GM23338 (cell line): Measurements from ENCODE around the gene TPK1. TPM values are rescaled to one million over a fixed set of nuclear protein-coding genes. Genes with fewer than 3 reads are reported as not detected.

Experiments used
- ATAC-seq: fragments of 200-7000 bp; cut with Tn5 transposase; 3 replicates; pipeline ENCODE4 v1.9.1; 2020
- DNase-seq: peaks from one replicate; pipeline ENCODE4 v3.0.0-alpha.2; 2015; ENCODE audit warnings: low spot score
- H2AFZ ChIP-seq: fragments of 200-600 bp; sonication (generic); 2 replicates; pipeline ENCODE4 v1.8.0; 2016; ENCODE audit warnings: antibody characterized with exemption, mild to moderate bottlenecking, moderate library complexity
- H3F3A ChIP-seq: fragments of 200-600 bp; sonication (generic); replicated peaks from 2 replicates; pipeline ENCODE4 v1.8.0; 2017; ENCODE audit warnings: antibody characterized with exemption, mixed run types, low read depth
- H3K27ac ChIP-seq: fragments of 200-600 bp; sonication (generic); 2 replicates; pipeline ENCODE4 v1.6.1; 2016; ENCODE audit warnings: low read depth
- H3K27me3 ChIP-seq: fragments of 200-600 bp; sonication (generic); 2 replicates; pipeline ENCODE4 v1.8.0; 2016; ENCODE audit warnings: mild to moderate bottlenecking, mixed run types, moderate library complexity; ENCODE audit not compliant: insufficient read depth
- H3K36me3 ChIP-seq: fragments of 200-600 bp; sonication (generic); 2 replicates; pipeline ENCODE4 v1.8.0; 2016; ENCODE audit warnings: mild to moderate bottlenecking; ENCODE audit not compliant: insufficient read depth
- H3K4me1 ChIP-seq: fragments of 200-600 bp; sonication (generic); 2 replicates; pipeline ENCODE4 v1.8.0; 2016; ENCODE audit warnings: mild to moderate bottlenecking, moderate library complexity; ENCODE audit not compliant: insufficient read depth
- H3K4me2 ChIP-seq: fragments of 200-600 bp; sonication (generic); 2 replicates; pipeline ENCODE4 v1.7.1; 2017; ENCODE audit warnings: mixed run types
- H3K4me3 ChIP-seq: fragments of 200-600 bp; sonication (generic); 2 replicates; pipeline ENCODE4 v1.6.1; 2016; ENCODE audit warnings: mixed run types
- H3K79me2 ChIP-seq: fragments of 200-600 bp; sonication (generic); replicated peaks from 2 replicates; pipeline ENCODE4 v1.8.0; 2017; ENCODE audit warnings: mild to moderate bottlenecking; ENCODE audit not compliant: insufficient read depth
- H3K9me2 ChIP-seq: fragments of 200-600 bp; sonication (generic); 2 replicates; pipeline ENCODE4 v1.8.0; 2017; ENCODE audit not compliant: insufficient read depth
- H4K20me1 ChIP-seq: fragments of 200-600 bp; sonication (generic); replicated peaks from 2 replicates; pipeline ENCODE4 v1.8.0; 2017; ENCODE audit warnings: mild to moderate bottlenecking; ENCODE audit not compliant: insufficient read depth
- H3K27ac Mint-ChIP-seq: 2 replicates; pipeline ENCODE4 v1.8.0; 2020; ENCODE audit warnings: inconsistent platforms, mild to moderate bottlenecking, moderate library complexity, mixed read lengths
- H3K27me3 Mint-ChIP-seq: 3 replicates; pipeline ENCODE4 v1.8.0; 2022; ENCODE audit warnings: low read depth, mild to moderate bottlenecking, moderate library complexity, mixed read lengths, inconsistent platforms; ENCODE audit not compliant: insufficient read depth, poor library complexity
- H3K36me3 Mint-ChIP-seq: 3 replicates; pipeline ENCODE4 v1.8.0; 2021; ENCODE audit warnings: low read depth, mild to moderate bottlenecking, inconsistent platforms, moderate library complexity, mixed read lengths
- H3K4me1 Mint-ChIP-seq: 3 replicates; pipeline ENCODE4 v1.8.0; 2020; ENCODE audit warnings: mild to moderate bottlenecking, inconsistent platforms, mixed read lengths
- H3K4me3 Mint-ChIP-seq: 3 replicates; pipeline ENCODE4 v1.8.0; 2021; ENCODE audit warnings: moderate library complexity, mild to moderate bottlenecking, inconsistent platforms, mixed read lengths
- H3K9me3 Mint-ChIP-seq: 3 replicates; pipeline ENCODE4 v1.8.0; 2020; ENCODE audit warnings: moderate library complexity, mild to moderate bottlenecking, inconsistent platforms, mixed read lengths
- CREB1 ChIP-seq: fragments of 250-450 bp; sonication (Bioruptor Pico); IDR thresholded peaks from 2 replicates; pipeline ENCODE4 v1.5.0; 2020; ENCODE audit warnings: low read depth, mild to moderate bottlenecking, moderate library complexity
- EZH2phosphoT487 ChIP-seq: fragments of 200-600 bp; sonication (generic); IDR thresholded peaks from one replicate; pipeline ENCODE4 v1.8.1; 2018; ENCODE audit warnings: antibody characterized with exemption; ENCODE audit not compliant: unreplicated experiment
- NANOG ChIP-seq: IDR thresholded peaks from 2 replicates; pipeline ENCODE4 v1.6.1; 2016; ENCODE audit warnings: antibody characterized with exemption, borderline replicate concordance
- POLR2AphosphoS5 ChIP-seq: IDR thresholded peaks from 2 replicates; pipeline ENCODE4 v1.6.1; 2016; ENCODE audit warnings: antibody characterized with exemption, low read depth
- STAT1 ChIP-seq: IDR thresholded peaks from one replicate; pipeline ENCODE4 v1.6.1; 2016; ENCODE audit warnings: antibody characterized with exemption; ENCODE audit not compliant: unreplicated experiment
- ZNF114 ChIP-seq: fragments of 250-450 bp; sonication (Bioruptor Pico); IDR thresholded peaks from 2 replicates; pipeline ENCODE4 v1.5.0; 2020; ENCODE audit warnings: mild to moderate bottlenecking, moderate library complexity
- ZNF331 ChIP-seq: fragments of 250-450 bp; sonication (Bioruptor Pico); IDR thresholded peaks from 2 replicates; pipeline ENCODE4 v1.5.0; 2020; ENCODE audit warnings: low read depth, mild to moderate bottlenecking, moderate library complexity
- polyA plus RNA-seq: library from polyadenylated mRNA; unstranded; fragments of >200 nt; fragmentation: Nextera tagmentation; extraction: Ambion mirVana; gene quantifications from 2 replicates; pipeline ENCODE4 v1.2.1, GENCODE V29; 2016
- total RNA-seq: library from RNA; depleted of rRNA; stranded (reverse); fragments of >200 nt; shearing (Covaris generic); gene quantifications from 2 replicates; pipeline ENCODE4 v1.2.3, GENCODE V29; 2014
- TF ChIP-seq, protein P1 (sequence below), 2 experiments: fragments of 200-600 bp in 1 of 2; sonication (generic) in 1 of 2; conservative IDR thresholded peaks; 2 replicates each; pipeline versions ENCODE4 v1.5.1 to v1.6.1; 2016 to 2017; ENCODE audit warnings: antibody characterized with exemption in 2 of 2, low read depth in 2 of 2, mild to moderate bottlenecking in 2 of 2, moderate library complexity in 1 of 2
- TF ChIP-seq, protein P2 (sequence below): fragments of 250-450 bp; sonication (Bioruptor Pico); IDR thresholded peaks from 2 replicates; pipeline ENCODE4 v1.5.0; 2020; ENCODE audit warnings: mild to moderate bottlenecking, moderate library complexity

TPK1 gene
- total and polyA plus RNA-seq, 2 experiments from 2014 or later = 2.6 to 2.9 TPM

DNA sequence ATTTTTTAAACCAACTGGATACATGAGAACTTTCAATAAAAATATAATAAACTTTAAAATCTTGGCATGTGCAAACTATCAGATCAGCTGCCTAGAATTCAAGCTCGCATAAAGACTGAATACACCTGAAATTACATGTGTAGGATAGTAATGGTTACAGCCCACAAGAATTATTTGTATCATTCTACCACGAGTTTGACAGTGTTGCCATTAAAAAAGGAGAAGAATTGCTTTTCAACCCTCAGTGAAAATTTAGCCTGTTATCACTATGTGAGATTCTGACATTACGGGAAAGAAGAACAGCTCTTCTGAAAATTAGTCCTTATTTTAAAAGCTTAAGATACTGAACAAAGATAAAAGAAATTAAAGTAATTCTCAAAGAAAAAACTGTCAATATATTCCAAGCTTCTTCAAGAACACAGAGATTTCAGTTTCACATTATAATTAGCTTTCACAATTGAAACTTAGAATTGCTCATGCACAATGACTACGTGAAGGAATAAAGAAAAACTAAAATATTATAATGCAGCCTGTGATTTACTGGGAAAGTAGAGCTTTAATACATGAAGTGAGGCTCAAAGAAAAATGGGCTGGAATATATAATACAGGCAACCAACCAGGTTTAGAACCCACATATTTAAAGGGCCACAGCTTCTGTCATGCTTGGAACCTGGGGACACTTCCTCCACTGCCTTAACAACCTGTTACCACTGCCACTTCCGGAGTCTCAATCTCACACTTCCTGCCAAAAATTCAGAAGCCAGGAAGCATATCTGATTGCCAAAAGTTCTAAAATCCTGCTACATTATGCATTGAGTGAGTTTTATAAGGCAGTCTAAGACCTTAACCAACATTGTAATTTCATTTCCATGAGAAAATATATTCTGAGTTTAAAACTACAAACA is 23.2 kb downstream of the TPK1 start:
- 0 out of 3 replicates have a peak, but pooled peaks cover 3% of the 10 kb centered on the region for H3K4me1 Mint-ChIP-seq
- H3K9me3 Mint-ChIP-seq = no peaks in the 10 kb centered on the region
- Histone ChIP-seq H3K9me2 (no peaks in the 10 kb centered on the region; the same call in 1 of the 2 replicates), H3K36me3 (no peaks in the 10 kb centered on the region), H4K20me1 (no peaks in the 10 kb centered on the region), H3K27me3 (no peaks in the 10 kb centered on the region), H3K4me3 (no peak overlapping the region), H3K79me2 (no peaks in the 10 kb centered on the region), H3F3A (no peaks in the 10 kb centered on the region), H3K4me1 (no peaks in the 10 kb centered on the region), H3K4me2 (no peak overlapping the region), H2AFZ (no peak overlapping the region), H3K27ac (no peak overlapping the region)
- TF ChIP-seq STAT1 (no peak), POLR2AphosphoS5 (no peak), NANOG (no peak), ZNF331 (no peak)
- TF ChIP-seq, protein P1, sequence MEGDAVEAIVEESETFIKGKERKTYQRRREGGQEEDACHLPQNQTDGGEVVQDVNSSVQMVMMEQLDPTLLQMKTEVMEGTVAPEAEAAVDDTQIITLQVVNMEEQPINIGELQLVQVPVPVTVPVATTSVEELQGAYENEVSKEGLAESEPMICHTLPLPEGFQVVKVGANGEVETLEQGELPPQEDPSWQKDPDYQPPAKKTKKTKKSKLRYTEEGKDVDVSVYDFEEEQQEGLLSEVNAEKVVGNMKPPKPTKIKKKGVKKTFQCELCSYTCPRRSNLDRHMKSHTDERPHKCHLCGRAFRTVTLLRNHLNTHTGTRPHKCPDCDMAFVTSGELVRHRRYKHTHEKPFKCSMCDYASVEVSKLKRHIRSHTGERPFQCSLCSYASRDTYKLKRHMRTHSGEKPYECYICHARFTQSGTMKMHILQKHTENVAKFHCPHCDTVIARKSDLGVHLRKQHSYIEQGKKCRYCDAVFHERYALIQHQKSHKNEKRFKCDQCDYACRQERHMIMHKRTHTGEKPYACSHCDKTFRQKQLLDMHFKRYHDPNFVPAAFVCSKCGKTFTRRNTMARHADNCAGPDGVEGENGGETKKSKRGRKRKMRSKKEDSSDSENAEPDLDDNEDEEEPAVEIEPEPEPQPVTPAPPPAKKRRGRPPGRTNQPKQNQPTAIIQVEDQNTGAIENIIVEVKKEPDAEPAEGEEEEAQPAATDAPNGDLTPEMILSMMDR (conservative IDR thresholded peaks at IDR 0.05; ENCODE audit: low read depth in 2 of 2) = no peak
- H3K27me3 Mint-ChIP-seq = no peaks in the 10 kb centered on the region
- H3K4me3 Mint-ChIP-seq = no peak overlapping the region
- H3K36me3 Mint-ChIP-seq = no peaks in the 10 kb centered on the region
- H3K27ac Mint-ChIP-seq = no peak overlapping the region
- ATAC-seq (no peak), DNase-seq (no peak)

DNA sequence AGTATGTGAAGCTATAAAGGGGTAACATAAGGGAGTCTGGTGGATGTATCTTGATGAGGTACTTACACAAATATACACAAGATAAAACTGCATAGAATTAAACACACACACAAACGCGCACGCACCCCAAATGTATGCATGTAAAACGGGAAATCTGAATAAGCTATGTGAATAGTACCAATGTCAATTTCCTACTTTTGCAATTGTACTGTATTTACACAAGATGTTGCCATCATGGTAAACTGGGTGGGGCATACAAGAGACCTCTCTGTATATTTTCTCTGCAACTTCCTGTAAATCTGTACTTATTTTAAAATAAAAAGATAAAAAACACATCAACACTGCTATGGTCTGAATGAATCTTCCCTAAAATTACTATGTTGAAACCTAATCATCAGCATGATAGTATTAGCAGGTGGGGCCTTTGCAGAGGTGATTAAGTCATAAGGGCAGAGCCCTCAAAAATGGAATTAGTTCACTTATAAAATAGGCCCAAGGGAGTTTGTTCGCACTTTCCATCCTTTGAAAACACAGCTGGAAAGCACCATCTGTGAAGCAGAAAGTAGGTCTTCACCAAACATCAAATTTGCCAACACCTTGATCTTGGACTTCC is 30.1 kb downstream of the TPK1 start:
- no peaks in the 10 kb centered on the region for H3K36me3 ChIP-seq
- Mint-ChIP-seq H3K9me3 (no peaks in the 10 kb centered on the region), H3K27me3 (no peaks in the 10 kb centered on the region), H3K36me3 (no peaks in the 10 kb centered on the region), H3K27ac (no peak overlapping the region), H3K4me3 (no peak overlapping the region), H3K4me1 (0 out of 3 replicates have a peak, but pooled peaks cover 3% of the 10 kb centered on the region)
- no peak overlapping the region for H3K4me3 ChIP-seq
- no peak overlapping the region for H3K27ac ChIP-seq
- no peaks in the 10 kb centered on the region for H4K20me1 ChIP-seq
- H3K9me2 ChIP-seq = no peaks in the 10 kb centered on the region; the same call in 1 of the 2 replicates
- DNase-seq = no peak
- no peak for ATAC-seq
- H3K4me1 ChIP-seq = no peaks in the 10 kb centered on the region
- no peaks in the 10 kb centered on the region for H3K79me2 ChIP-seq
- no peaks in the 10 kb centered on the region for H3K27me3 ChIP-seq
- no peaks in the 10 kb centered on the region for H3F3A ChIP-seq
- no peak overlapping the region for H2AFZ ChIP-seq
- no peak overlapping the region for H3K4me2 ChIP-seq
- TF ChIP-seq STAT1 (no peak), NANOG (no peak), ZNF114 (no peak), ZNF331 (no peak), CREB1 (no peak), EZH2phosphoT487 (no peak), POLR2AphosphoS5 (no peak)
- TF ChIP-seq, protein P2, sequence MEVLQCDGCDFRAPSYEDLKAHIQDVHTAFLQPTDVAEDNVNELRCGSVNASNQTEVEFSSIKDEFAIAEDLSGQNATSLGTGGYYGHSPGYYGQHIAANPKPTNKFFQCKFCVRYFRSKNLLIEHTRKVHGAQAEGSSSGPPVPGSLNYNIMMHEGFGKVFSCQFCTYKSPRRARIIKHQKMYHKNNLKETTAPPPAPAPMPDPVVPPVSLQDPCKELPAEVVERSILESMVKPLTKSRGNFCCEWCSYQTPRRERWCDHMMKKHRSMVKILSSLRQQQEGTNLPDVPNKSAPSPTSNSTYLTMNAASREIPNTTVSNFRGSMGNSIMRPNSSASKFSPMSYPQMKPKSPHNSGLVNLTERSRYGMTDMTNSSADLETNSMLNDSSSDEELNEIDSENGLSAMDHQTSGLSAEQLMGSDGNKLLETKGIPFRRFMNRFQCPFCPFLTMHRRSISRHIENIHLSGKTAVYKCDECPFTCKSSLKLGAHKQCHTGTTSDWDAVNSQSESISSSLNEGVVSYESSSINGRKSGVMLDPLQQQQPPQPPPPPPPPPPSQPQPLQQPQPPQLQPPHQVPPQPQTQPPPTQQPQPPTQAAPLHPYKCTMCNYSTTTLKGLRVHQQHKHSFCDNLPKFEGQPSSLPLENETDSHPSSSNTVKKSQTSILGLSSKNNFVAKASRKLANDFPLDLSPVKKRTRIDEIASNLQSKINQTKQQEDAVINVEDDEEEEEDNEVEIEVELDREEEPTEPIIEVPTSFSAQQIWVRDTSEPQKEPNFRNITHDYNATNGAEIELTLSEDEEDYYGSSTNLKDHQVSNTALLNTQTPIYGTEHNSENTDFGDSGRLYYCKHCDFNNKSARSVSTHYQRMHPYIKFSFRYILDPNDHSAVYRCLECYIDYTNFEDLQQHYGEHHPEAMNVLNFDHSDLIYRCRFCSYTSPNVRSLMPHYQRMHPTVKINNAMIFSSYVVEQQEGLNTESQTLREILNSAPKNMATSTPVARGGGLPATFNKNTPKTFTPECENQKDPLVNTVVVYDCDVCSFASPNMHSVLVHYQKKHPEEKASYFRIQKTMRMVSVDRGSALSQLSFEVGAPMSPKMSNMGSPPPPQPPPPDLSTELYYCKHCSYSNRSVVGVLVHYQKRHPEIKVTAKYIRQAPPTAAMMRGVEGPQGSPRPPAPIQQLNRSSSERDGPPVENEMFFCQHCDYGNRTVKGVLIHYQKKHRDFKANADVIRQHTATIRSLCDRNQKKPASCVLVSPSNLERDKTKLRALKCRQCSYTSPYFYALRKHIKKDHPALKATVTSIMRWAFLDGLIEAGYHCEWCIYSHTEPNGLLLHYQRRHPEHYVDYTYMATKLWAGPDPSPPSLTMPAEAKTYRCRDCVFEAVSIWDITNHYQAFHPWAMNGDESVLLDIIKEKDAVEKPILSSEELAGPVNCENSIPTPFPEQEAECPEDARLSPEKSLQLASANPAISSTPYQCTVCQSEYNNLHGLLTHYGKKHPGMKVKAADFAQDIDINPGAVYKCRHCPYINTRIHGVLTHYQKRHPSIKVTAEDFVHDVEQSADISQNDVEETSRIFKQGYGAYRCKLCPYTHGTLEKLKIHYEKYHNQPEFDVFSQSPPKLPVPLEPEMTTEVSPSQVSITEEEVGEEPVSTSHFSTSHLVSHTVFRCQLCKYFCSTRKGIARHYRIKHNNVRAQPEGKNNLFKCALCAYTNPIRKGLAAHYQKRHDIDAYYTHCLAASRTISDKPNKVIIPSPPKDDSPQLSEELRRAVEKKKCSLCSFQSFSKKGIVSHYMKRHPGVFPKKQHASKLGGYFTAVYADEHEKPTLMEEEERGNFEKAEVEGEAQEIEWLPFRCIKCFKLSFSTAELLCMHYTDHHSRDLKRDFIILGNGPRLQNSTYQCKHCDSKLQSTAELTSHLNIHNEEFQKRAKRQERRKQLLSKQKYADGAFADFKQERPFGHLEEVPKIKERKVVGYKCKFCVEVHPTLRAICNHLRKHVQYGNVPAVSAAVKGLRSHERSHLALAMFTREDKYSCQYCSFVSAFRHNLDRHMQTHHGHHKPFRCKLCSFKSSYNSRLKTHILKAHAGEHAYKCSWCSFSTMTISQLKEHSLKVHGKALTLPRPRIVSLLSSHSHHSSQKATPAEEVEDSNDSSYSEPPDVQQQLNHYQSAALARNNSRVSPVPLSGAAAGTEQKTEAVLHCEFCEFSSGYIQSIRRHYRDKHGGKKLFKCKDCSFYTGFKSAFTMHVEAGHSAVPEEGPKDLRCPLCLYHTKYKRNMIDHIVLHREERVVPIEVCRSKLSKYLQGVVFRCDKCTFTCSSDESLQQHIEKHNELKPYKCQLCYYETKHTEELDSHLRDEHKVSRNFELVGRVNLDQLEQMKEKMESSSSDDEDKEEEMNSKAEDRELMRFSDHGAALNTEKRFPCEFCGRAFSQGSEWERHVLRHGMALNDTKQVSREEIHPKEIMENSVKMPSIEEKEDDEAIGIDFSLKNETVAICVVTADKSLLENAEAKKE (CRISPR knock-in tag) = no peak
